ENCODE measurements around the gene CITED1. TPM values are rescaled to one million over a fixed set of nuclear protein-coding genes. Genes with fewer than 3 reads are reported as not detected.

The CITED1 gene
- total and polyA plus RNA-seq, 2 donors (not counting 3 experiments of a cell fraction or from before 2014, with no cell fraction given), result not detected

DNA sequence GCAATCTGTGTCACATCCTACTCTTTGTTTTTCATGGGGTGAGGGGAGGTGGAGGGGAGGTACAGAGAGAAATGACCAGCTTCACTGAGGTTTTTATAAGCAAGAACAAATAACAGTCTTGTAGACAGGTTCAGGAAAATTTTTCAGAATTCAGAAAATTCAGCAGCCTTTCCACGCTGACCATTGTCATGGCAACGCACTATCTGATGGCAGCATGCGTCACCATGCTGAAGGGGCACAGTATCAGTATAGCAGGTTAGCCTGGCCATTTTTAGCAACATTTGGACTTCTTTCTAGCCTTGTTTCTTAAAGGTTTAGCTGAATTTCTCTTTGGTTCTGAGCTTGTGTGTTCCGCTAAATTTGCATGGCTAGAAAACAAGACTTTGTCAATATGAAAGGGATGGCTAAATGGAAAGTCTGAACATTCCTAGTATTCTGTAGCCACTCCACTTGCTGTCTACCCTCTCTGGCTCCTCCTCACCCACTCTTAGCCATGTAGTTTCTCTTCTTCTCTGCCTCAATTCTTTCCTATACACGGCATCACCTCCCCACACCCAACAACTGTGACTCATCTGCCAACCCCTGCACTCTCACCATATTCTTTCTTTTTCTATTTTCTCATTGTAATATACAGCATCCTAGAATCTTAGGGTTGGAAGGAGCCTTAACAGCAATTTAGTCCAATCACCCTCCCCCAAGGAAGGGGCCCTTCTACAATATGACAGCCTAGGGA, 42.7 kb upstream of the CITED1 start:
- intact Hi-C loops (cut with micrococcal nuclease), result no loop called here
- dilution Hi-C loops (cut with MboI; ENCODE audit: extremely low pct_ligation_motif_present, low sequenced_read_pairs), result no loop called here
- ChIA-PET POLR2A (no interaction called here), CTCF (no interaction called here)
- no peaks in the 10 kb centered on the region for H4K20me1 ChIP-seq (replicated peaks; ENCODE audit: control insufficient read depth, extremely low read depth, insufficient read depth, low read length)
- no peak for DNase-seq (ENCODE audit: low read depth, low spot score)
- H3K36me3 ChIP-seq (ENCODE audit: control insufficient read depth in 2 of 2, extremely low read depth in 1 of 2, insufficient read depth in 2 of 2, low read length in 2 of 2), result peaks cover 0 to 5% of the 10 kb centered on the region in 2 experiments
- no peak overlapping the region for H3K4me2 ChIP-seq (ENCODE audit: insufficient read depth, low read length)
- H3K79me2 ChIP-seq (ENCODE audit: control insufficient read depth, insufficient read depth, low read length), result no peaks in the 10 kb centered on the region
- H3K9me1 ChIP-seq (replicated peaks; ENCODE audit: control insufficient read depth, extremely low read depth, insufficient read depth, low read length), result no peaks in the 10 kb centered on the region
- no peaks in the 10 kb centered on the region for H3K9me3 ChIP-seq (replicated peaks; ENCODE audit: control insufficient read depth, insufficient read depth, low read length)
- no TSS peak for BruUV-seq (replicated peaks)
- FAIRE-seq, result no peak
- no peak overlapping the region for H2AFZ ChIP-seq (ENCODE audit: low read depth, low read length)
- H3K27me3 ChIP-seq (ENCODE audit: control insufficient read depth in 2 of 2, insufficient read depth in 2 of 2, low read length in 2 of 2), result no peaks in the 10 kb centered on the region
- no peaks in the 10 kb centered on the region for H3K4me1 ChIP-seq (ENCODE audit: control insufficient read depth, extremely low read depth, insufficient read depth, low read length)
- TF ChIP-seq JUN (IDR thresholded peaks at IDR 0.05; ENCODE audit: borderline replicate concordance, insufficient read depth, insufficient read length, low read depth) (no peak), FOS (IDR thresholded peaks at IDR 0.05; ENCODE audit: borderline replicate concordance, insufficient read depth, low read length) (no peak), POLR2AphosphoS5 (IDR thresholded peaks at IDR 0.05; ENCODE audit: insufficient read depth, low read depth, low read length) (no peak), POLR2A (IDR thresholded peaks at IDR 0.05; ENCODE audit: low read depth, low read length) (no peak), MYC (IDR thresholded peaks at IDR 0.05; ENCODE audit: low read depth, low read length) (no peak), GATA2 (IDR thresholded peaks at IDR 0.05; ENCODE audit: insufficient read depth, insufficient read length, low read depth, low read length) (no peak)
- TF ChIP-seq, protein P1, sequence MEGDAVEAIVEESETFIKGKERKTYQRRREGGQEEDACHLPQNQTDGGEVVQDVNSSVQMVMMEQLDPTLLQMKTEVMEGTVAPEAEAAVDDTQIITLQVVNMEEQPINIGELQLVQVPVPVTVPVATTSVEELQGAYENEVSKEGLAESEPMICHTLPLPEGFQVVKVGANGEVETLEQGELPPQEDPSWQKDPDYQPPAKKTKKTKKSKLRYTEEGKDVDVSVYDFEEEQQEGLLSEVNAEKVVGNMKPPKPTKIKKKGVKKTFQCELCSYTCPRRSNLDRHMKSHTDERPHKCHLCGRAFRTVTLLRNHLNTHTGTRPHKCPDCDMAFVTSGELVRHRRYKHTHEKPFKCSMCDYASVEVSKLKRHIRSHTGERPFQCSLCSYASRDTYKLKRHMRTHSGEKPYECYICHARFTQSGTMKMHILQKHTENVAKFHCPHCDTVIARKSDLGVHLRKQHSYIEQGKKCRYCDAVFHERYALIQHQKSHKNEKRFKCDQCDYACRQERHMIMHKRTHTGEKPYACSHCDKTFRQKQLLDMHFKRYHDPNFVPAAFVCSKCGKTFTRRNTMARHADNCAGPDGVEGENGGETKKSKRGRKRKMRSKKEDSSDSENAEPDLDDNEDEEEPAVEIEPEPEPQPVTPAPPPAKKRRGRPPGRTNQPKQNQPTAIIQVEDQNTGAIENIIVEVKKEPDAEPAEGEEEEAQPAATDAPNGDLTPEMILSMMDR (IDR thresholded peaks at IDR 0.05; ENCODE audit: extremely low read depth in 1 of 2, insufficient read depth in 1 of 2, low read depth in 1 of 2, low read length in 2 of 2), result no peak
- TF ChIP-seq, protein P2, sequence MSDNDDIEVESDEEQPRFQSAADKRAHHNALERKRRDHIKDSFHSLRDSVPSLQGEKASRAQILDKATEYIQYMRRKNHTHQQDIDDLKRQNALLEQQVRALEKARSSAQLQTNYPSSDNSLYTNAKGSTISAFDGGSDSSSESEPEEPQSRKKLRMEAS (IDR thresholded peaks at IDR 0.05; ENCODE audit: insufficient read depth, insufficient read length), result no peak
- no peak overlapping the region for H3K4me3 ChIP-seq (replicated peaks in 1 of 3; ENCODE audit: insufficient read depth in 1 of 3, low read depth in 1 of 3, low read length in 3 of 3)
- no peak overlapping the region for H3K27ac ChIP-seq (ENCODE audit: insufficient read depth, low read depth, low read length)
- no peak overlapping the region for H3K9ac ChIP-seq (replicated peaks; ENCODE audit: extremely low read depth, insufficient read depth, low read length)
